Endothelial cell of umbilical vein (primary cell): ENCODE measurements around the gene VPS26C. TPM values are rescaled to one million over a fixed set of nuclear protein-coding genes. Genes with fewer than 3 reads are reported as not detected.

Experiments used
- BruUV-seq: library from RNA; stranded (reverse); fragments of 400-500 nt; replicated peaks from 2 replicates; lab custom pipeline; 2021; lab: Mats Ljungman, UMichigan
- CTCF ChIA-PET: fragments of 300-600, 350-600 bp; sonication (Branson Sonifier 250); formaldehyde crosslinking; loops from one replicate; lab custom pipeline; 2021; ENCODE audit warnings: antibody characterized with exemption, inconsistent platforms; lab: Charles Lee
- POLR2A ChIA-PET: fragments of 300-600, 350-600 bp; sonication (Branson Sonifier 250); formaldehyde crosslinking; loops from one replicate; lab custom pipeline; 2021; ENCODE audit warnings: antibody characterized with exemption, inconsistent platforms; lab: Charles Lee
- DNase-seq: peaks from one replicate; pipeline ENCODE4 v3.0.0-alpha.2; 2011; ENCODE audit warnings: low read depth, low spot score
- FAIRE-seq: peaks from 2 replicates; lab custom pipeline; 2011; peaks lifted over from hg19 to GRCh38; lab: Jason Lieb, UNC
- H2AFZ ChIP-seq: 2 replicates; pipeline ENCODE4 v1.6.0; 2012; ENCODE audit warnings: low read depth, low read length, control low read depth, inconsistent platforms
- H3K27ac ChIP-seq: 2 replicates; pipeline ENCODE4 v1.5.1; 2011; ENCODE audit warnings: low read depth, mild to moderate bottlenecking, control low read depth, low read length, moderate library complexity; ENCODE audit not compliant: insufficient read depth
- H3K27me3 ChIP-seq, 2 experiments: 2 replicates each; pipeline versions ENCODE4 v1.6.0 to v1.6.1; 2011; ENCODE audit warnings: low read length in 2 of 2, mixed read lengths in 1 of 2; ENCODE audit not compliant: control insufficient read depth in 2 of 2, insufficient read depth in 2 of 2
- H3K36me3 ChIP-seq, 2 experiments: 2 replicates in 1 of 2; 3 replicates in 1 of 2; pipeline ENCODE4 v1.5.1; 2011; ENCODE audit warnings: low read length in 2 of 2, mild to moderate bottlenecking in 1 of 2, moderate library complexity in 1 of 2; ENCODE audit not compliant: control insufficient read depth in 2 of 2, insufficient read depth in 2 of 2; ENCODE audit errors: extremely low read depth in 1 of 2
- H3K4me1 ChIP-seq: 3 replicates; pipeline ENCODE4 v1.5.1; 2011; ENCODE audit warnings: mild to moderate bottlenecking, low read length; ENCODE audit not compliant: control insufficient read depth, insufficient read depth; ENCODE audit errors: extremely low read depth
- H3K4me2 ChIP-seq: 2 replicates; pipeline ENCODE4 v1.6.1; 2011; ENCODE audit warnings: low read length, control low read depth, mixed read lengths; ENCODE audit not compliant: insufficient read depth
- H3K4me3 ChIP-seq, 3 experiments: fragments of 200-600 bp in 1 of 3; sonication (generic), shearing (Covaris generic) in 1 of 3; replicated peaks in 1 of 3; 2 replicates each; pipeline ENCODE4 v1.5.1; 2011 to 2016; ENCODE audit warnings: control low read depth in 3 of 3, low read length in 3 of 3, mild to moderate bottlenecking in 2 of 3, inconsistent platforms in 1 of 3, low read depth in 1 of 3, moderate library complexity in 1 of 3; ENCODE audit not compliant: insufficient read depth in 1 of 3
- H3K79me2 ChIP-seq: 2 replicates; pipeline ENCODE4 v1.6.0; 2012; ENCODE audit warnings: low read length, inconsistent platforms; ENCODE audit not compliant: control insufficient read depth, insufficient read depth
- H3K9ac ChIP-seq: replicated peaks from 2 replicates; pipeline ENCODE3; 2011; ENCODE audit warnings: low read length, control low read depth; ENCODE audit not compliant: insufficient read depth; ENCODE audit errors: extremely low read depth
- H3K9me1 ChIP-seq: replicated peaks from 3 replicates; pipeline ENCODE4 v1.6.0; 2011; ENCODE audit warnings: mild to moderate bottlenecking, low read length; ENCODE audit not compliant: control insufficient read depth, insufficient read depth; ENCODE audit errors: extremely low read depth
- H3K9me3 ChIP-seq: replicated peaks from 2 replicates; pipeline ENCODE4 v1.5.1; 2012; ENCODE audit warnings: low read length, inconsistent platforms; ENCODE audit not compliant: control insufficient read depth, insufficient read depth
- H4K20me1 ChIP-seq: replicated peaks from 2 replicates; pipeline ENCODE3; 2011; ENCODE audit warnings: mild to moderate bottlenecking, low read length; ENCODE audit not compliant: control insufficient read depth, insufficient read depth; ENCODE audit errors: extremely low read depth
- EZH2 ChIP-seq: IDR thresholded peaks from 2 replicates; pipeline ENCODE4 v1.6.1; 2012; ENCODE audit warnings: borderline replicate concordance, low read depth, mild to moderate bottlenecking, moderate library complexity, low read length, inconsistent platforms; ENCODE audit not compliant: severe bottlenecking
- FOS ChIP-seq: IDR thresholded peaks from 2 replicates; pipeline ENCODE4 v1.6.1; 2011; ENCODE audit warnings: mild to moderate bottlenecking, low read length, moderate library complexity, borderline replicate concordance; ENCODE audit not compliant: insufficient read depth
- GATA2 ChIP-seq: IDR thresholded peaks from 2 replicates; pipeline ENCODE4 v1.7.0; 2011; ENCODE audit warnings: low read depth, mild to moderate bottlenecking, moderate library complexity, mixed read lengths, low read length; ENCODE audit not compliant: insufficient read length, insufficient read depth
- JUN ChIP-seq: IDR thresholded peaks from 2 replicates; pipeline ENCODE4 v1.6.1; 2011; ENCODE audit warnings: borderline replicate concordance, low read depth; ENCODE audit not compliant: insufficient read length, insufficient read depth
- MYC ChIP-seq: IDR thresholded peaks from one replicate; pipeline ENCODE4 v1.6.1; 2011; ENCODE audit warnings: mild to moderate bottlenecking, low read depth, low read length
- POLR2A ChIP-seq: IDR thresholded peaks from 2 replicates; pipeline ENCODE4 v1.6.1; 2012; ENCODE audit warnings: low read depth, mild to moderate bottlenecking, control low read depth, low read length
- POLR2AphosphoS5 ChIP-seq: IDR thresholded peaks from 2 replicates; pipeline ENCODE4 v1.6.1; 2012; ENCODE audit warnings: low read depth, mild to moderate bottlenecking, control low read depth, low read length, moderate library complexity; ENCODE audit not compliant: insufficient read depth
- dilution Hi-C: fragments of 300-500 bp; cut with MboI; formaldehyde crosslinking; loops from one replicate; pipeline ENCODE4 v1.15.0; 2019; ENCODE audit warnings: low sequenced_read_pairs; ENCODE audit not compliant: extremely low pct_ligation_motif_present
- intact Hi-C: fragments of 100-400 bp; cut with micrococcal nuclease; formaldehyde crosslinking; loops from one replicate; pipeline ENCODE4 v1.10.0; 2022
- polyA plus RNA-seq, 4 experiments: library from polyadenylated mRNA; depleted of rRNA in 3 of 4; stranded (reverse) in 3 of 4; unstranded in 1 of 4; fragments of >200 nt; gene quantifications; 2 replicates each; pipeline versions ENCODE4 v1.2.1 to v1.2.3, GENCODE V29; 2011 to 2012; ENCODE audit warnings: missing spikeins in 1 of 4
- total RNA-seq: library from RNA; stranded (reverse); gene quantifications from 2 replicates; pipeline ENCODE4 v1.2.3, GENCODE V29; 2021
- TF ChIP-seq, protein P1 (sequence below), 2 donors: IDR thresholded peaks; 1 replicate in 1 of 2; 2 replicates in 1 of 2; pipeline ENCODE4 v1.5.1; 2011; ENCODE audit warnings: low read length in 2 of 2, mild to moderate bottlenecking in 2 of 2, moderate library complexity in 2 of 2, control low read depth in 1 of 2, inconsistent platforms in 1 of 2, low read depth in 1 of 2; ENCODE audit not compliant: insufficient read depth in 1 of 2; ENCODE audit errors: extremely low read depth in 1 of 2
- TF ChIP-seq, protein P2 (sequence below): IDR thresholded peaks from 2 replicates; pipeline ENCODE4 v1.6.1; 2011; ENCODE audit not compliant: insufficient read depth, insufficient read length

The VPS26C gene
- total and polyA plus RNA-seq, 2 donors (not counting 3 experiments of a cell fraction or from before 2014, with no cell fraction given): 35.2 to 53.7 TPM

DNA sequence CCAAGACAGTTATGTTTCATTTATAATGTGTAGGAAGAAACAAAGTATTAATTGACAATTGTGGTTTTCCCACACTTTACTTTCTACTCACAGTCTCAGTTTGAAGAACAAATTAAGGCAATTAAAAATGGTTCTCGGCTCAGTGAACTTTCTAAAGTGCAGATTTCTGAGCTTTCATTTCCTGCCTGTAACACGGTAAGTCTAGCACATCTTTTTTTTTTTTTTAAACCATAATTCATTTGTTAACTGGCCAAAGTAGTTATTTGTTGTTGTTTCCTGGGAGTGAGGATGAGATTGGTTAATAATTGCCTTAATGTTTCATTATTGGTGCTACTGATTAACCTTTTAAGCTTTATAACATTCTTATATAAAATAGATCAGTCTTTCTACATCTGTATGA is 75.1 kb downstream of the VPS26C start:
- intact Hi-C loops: no loop called here
- Histone ChIP-seq H3K9ac (no peak overlapping the region), H3K9me3 (no peaks in the 10 kb centered on the region), H3K27ac (no peak overlapping the region), H3K27me3 (no peaks in the 10 kb centered on the region), H3K4me1 (no peaks in the 10 kb centered on the region), H4K20me1 (no peaks in the 10 kb centered on the region), H3K4me3 (no peak overlapping the region), H3K4me2 (no peak overlapping the region), H3K36me3 (peaks cover 10 to 13% of the 10 kb centered on the region in 2 experiments), H3K79me2 (no peaks in the 10 kb centered on the region), H2AFZ (no peak overlapping the region), H3K9me1 (no peaks in the 10 kb centered on the region)
- DNase-seq (no peak), FAIRE-seq (peak; percentile 37)
- ChIA-PET POLR2A (no interaction called here), CTCF (no interaction called here)
- no TSS peak for BruUV-seq
- dilution Hi-C loops: no loop called here
- no peak for TF ChIP-seq JUN
- no peak for TF ChIP-seq EZH2
- no peak for TF ChIP-seq FOS
- TF ChIP-seq MYC: no peak
- no peak for TF ChIP-seq GATA2
- TF ChIP-seq, protein P1, sequence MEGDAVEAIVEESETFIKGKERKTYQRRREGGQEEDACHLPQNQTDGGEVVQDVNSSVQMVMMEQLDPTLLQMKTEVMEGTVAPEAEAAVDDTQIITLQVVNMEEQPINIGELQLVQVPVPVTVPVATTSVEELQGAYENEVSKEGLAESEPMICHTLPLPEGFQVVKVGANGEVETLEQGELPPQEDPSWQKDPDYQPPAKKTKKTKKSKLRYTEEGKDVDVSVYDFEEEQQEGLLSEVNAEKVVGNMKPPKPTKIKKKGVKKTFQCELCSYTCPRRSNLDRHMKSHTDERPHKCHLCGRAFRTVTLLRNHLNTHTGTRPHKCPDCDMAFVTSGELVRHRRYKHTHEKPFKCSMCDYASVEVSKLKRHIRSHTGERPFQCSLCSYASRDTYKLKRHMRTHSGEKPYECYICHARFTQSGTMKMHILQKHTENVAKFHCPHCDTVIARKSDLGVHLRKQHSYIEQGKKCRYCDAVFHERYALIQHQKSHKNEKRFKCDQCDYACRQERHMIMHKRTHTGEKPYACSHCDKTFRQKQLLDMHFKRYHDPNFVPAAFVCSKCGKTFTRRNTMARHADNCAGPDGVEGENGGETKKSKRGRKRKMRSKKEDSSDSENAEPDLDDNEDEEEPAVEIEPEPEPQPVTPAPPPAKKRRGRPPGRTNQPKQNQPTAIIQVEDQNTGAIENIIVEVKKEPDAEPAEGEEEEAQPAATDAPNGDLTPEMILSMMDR (IDR thresholded peaks at IDR 0.05; ENCODE audit: extremely low read depth in 1 of 2, insufficient read depth in 1 of 2, low read depth in 1 of 2, low read length in 2 of 2): no peak
- no peak for TF ChIP-seq POLR2AphosphoS5
- no peak for TF ChIP-seq POLR2A
- TF ChIP-seq, protein P2, sequence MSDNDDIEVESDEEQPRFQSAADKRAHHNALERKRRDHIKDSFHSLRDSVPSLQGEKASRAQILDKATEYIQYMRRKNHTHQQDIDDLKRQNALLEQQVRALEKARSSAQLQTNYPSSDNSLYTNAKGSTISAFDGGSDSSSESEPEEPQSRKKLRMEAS: no peak
